NCI-H128 (cell line): ENCODE data around the gene CAPZA1.

ENCODE experiments used
- DNase-seq: peaks from one replicate; lab custom pipeline; 2025; ENCODE audit not compliant: unreplicated experiment; lab: John Stamatoyannopoulos, UW

Gene CAPZA1

DNA sequence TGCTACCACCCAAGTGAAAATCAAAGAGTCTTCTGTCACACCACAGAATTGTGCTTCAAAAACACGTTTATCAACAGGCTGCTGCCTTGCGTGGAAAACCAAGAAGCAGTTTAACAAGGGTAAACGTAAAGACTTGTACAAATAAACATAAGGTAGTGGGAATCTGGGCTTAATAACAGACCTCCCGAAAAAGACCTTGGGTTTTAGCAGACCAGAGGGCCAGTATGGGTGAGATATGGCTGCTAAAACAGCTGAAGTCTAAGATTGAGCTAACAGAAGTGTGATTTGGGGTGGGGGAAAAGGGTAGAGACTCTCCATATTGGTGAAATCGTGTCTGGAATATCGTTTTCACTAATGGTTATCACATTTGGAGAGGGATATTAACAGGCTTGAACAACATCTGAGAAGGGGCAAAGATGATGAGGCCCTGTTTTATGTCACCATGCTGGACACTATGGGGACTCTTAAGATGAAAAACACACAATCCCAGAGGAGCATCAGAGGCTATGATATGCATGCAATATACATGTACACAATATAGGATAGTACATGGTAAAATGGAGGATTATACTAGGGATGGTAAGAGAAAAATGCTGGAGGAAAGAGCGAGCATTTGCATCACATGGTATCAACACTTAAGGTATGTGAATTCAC lies 56.2 kb downstream of the CAPZA1 start:
- no peak for DNase-seq

GRCh38 chr1:112676543-112676942 lies 56.9 kb downstream of the CAPZA1 start:
- no peak for DNase-seq

- no peak for DNase-seq
Observed at GRCh38 chr1:112677501-112677900, 57.9 kb downstream of the CAPZA1 start.

GRCh38 chr1:112678605-112679004 lies 59.0 kb downstream of the CAPZA1 start:
- DNase-seq: no peak

DNA sequence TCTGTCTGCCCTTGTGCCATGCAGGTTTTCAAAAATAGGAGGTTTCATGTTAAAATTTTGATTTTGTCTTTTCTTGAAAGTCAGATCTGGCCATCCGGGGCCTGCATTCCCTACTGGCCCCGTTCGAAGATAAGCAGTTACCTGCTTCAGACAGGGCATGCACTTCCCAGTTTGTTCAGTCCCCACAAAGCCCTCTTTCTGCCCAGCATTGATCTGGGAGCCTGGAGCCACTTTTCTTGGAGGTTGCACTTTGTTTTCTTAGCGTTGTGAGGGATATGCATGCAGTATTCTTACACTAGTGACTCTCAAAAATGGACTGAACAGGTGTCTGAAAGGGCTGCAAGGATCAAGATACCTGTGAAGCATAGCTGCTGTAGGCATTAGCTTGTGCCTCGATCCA lies 66.3 kb downstream of the CAPZA1 start:
- no peak for DNase-seq

- DNase-seq: no peak
Observed at GRCh38 chr1:112686417-112686816, 66.8 kb downstream of the CAPZA1 start.

DNA sequence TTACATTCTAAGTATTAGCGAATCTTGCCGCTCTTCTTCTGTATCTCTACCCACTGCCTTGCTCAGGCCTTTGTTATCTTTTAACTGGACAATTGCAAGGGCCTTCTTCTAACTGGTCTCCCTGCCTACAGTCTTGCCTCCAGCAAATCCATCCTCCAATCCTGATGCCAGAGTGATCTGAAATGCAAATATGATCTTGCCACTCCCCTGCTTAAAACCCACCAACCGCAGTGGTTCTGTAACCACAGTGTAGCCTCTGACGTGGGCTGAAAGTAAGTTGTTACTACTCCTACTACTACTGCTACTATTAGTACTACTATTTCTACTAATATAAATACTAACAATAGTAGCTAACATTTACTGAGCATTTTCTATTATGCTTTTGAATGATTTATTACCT lies 67.2 kb downstream of the CAPZA1 start:
- no peak for DNase-seq

DNA sequence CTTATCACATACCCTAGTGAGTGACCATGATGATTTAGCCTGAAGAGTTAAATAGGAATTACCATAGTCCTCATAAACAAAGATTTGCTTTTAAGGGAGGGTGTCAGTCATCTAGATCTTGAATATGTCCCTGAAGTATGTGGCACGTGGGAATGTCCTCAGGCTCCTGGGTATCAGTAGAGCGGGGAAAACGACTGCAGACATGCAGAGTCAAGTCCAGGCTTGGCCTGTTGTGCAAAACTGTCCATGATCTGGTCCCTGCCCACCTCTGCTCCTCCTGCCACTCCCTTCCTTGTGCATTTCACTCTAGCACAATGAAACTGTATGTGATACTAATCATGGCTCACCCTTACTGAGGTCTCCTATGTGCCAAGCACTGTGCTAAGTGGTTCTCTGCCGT lies 67.7 kb downstream of the CAPZA1 start:
- no peak for DNase-seq

DNA sequence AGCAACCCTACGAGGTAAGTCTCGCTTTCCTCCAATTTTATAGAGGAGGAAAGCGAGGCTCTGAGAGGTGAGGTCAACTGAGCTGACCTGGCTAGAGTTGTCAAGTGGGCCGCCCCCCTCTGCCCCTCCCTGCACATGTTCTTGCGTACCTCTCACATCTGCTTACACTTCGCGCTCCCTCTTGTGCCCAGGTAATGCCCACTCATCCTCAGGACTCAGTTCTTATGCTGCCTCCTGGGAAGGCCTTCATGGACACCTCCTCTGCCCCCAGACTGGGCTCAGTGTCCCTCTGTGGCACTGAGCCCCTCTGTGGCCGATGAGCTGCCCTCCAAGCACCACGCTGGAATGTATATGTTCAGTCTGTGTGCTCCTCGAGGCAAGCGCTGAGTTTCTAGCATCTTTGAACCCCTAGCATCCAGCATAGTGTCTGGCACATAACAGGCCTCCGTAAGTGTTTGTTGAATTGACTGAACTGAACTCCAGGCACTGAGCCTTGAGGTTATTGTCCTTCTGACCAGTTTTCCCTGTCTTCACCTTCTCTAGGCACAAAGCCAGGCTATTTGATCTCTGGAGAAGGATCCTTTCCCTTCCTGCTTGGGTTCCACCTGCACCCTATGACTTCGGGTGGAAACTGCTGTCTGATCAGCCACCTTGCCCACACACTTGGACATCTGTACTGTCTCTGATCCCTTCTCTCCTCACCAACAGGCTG lies 68.3 kb downstream of the CAPZA1 start:
- no peak for DNase-seq

DNA sequence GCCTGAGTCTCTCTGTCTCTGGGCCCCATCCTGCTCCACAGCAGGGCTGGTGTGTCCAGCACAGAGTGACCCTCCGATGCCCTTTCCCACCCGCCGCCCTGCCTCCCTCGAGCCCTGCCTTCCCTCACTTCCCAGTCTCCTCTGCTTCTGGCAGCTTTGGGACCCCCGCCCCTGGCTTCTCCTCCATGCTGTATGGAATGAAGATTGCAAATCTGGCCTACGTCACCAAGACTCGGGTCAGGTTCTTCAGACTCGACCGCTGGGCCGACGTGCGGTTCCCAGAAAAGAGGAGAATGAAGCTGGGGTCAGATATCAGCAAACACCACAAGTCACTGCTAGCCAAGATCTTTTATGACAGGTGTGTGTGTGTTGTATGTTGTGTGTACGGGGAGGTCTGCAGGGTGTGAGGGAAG lies 69.2 kb downstream of the CAPZA1 start:
- DNase-seq: no peak

GRCh38 chr1:112689196-112689841 lies 69.7 kb downstream of the CAPZA1 start:
- DNase-seq: no peak

GRCh38 chr1:112689842-112690237 lies 70.2 kb downstream of the CAPZA1 start:
- no peak for DNase-seq

- no peak for DNase-seq
Observed at GRCh38 chr1:112692681-112693080, 73.0 kb downstream of the CAPZA1 start.

DNA sequence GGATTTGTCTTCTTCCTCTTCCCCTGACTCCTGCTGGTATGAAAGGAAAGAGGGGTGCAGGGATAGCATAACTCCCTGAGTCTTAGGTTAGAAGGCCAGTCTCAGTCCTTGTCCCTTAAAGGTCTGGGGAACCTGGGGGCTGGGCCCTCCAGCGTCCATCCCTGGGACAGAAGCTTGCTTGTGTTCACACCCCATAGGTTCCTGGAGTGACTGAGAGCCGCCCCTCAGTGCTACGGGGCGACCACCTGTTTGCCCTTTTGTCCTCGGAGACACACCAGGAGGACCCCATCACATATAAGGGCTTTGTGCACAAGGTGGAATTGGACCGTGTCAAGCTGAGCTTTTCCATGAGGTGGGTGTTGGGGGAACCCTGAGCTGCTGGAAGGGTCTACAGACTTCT lies 74.2 kb downstream of the CAPZA1 start:
- DNase-seq: no peak

DNA sequence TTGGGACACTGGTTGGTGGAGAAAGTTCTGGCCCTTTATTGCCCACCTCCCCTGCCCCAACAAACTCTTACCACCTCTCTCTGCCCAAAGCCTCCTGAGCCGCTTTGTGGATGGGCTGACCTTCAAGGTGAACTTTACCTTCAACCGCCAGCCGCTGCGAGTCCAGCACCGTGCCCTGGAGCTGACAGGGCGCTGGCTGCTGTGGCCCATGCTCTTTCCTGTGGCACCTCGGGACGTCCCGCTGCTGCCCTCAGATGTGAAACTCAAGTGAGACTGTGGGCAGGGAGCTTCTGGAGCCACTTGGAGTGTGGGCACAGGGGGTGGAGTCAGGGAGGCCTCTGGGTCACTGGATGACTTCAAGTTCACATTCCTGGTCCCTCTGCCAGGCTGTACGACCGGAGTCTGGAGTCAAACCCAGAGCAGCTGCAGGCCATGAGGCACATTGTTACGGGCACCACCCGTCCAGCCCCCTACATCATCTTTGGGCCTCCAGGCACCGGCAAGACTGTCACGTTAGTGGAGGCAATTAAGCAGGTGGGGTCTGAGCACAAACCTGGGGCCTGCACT lies 74.8 kb downstream of the CAPZA1 start:
- no peak for DNase-seq

- DNase-seq: no peak
Observed at GRCh38 chr1:112695276-112695675, 75.6 kb downstream of the CAPZA1 start.

- no peak for DNase-seq
Observed at GRCh38 chr1:112696578-112697314, 77.1 kb downstream of the CAPZA1 start.

DNA sequence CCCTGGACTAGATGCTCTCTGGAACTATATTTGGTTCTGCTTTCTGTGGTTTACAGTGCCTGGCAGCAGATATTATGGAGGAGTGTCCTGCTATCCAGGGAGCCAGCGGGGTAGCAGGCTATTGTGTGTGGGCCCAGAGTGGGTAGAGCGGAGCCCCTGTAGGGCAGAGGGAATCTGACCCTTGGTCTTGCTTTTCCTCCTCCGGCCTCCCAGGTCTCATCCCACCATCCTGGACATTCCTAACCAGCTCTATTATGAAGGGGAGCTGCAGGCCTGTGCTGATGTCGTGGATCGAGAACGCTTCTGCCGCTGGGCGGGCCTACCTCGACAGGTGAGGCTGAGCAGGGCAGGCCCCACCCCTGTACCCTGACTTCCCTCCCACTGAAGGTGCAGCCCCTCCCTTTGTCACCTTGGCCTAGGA lies 78.2 kb downstream of the CAPZA1 start:
- DNase-seq: no peak

DNA sequence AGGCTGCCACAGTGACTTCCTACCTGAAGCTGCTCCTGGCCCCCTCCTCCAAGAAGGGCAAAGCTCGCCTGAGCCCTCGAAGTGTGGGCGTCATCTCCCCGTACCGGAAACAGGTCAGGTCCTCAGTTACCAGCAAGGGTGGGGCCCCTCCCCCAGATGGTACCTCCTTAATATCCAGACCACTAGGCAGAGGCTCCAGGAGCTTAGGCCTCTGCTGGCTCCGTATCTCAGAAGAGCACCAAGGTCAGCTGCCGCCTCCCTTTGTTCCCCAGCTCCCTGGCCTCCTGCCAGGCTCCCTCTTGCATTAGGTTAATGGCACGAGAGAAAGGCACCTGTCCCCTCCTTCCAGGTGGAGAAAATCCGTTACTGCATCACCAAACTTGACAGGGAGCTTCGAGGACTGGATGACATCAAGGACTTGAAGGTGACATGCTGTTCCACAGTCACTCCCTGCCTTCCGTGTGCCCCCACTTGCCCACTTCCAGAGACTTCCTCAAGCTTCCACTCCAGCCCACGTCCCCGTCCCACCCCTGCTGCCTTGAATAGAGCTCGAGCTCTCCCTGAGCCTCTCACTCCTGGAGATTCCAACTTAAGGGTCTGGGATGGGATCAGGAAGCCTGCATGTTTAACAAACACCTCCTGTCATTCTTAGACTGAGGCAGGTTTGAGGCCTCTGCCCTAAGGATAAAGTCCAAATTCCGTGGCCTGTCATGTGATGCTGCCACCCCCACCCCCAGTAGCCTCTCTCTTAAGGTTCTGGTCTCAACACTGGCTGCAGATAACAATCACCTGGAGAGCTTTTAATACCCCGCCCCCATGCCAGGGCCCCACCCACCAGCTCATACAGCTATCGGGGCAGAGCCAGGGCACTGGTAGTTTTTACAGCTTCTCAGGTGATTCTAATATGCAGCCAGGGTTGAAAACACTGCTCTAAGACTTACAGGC lies 79.0 kb downstream of the CAPZA1 start:
- peak; percentile 22 for DNase-seq

GRCh38 chr1:112699425-112700144 lies 80.0 kb downstream of the CAPZA1 start:
- DNase-seq: no peak
